ENCODE results near the gene LILRA2.

GRCh38 chr19:54570316-54570715, 3.3 kb upstream of the LILRA2 start:
- TF ChIP-seq CTCF (conservative IDR thresholded peaks at IDR 0.05 in 1 of 2, IDR thresholded peaks at IDR 0.05 in 1 of 2; ENCODE audit: extremely low read depth in 1 of 2, insufficient read depth in 1 of 2, low read depth in 1 of 2, low read length in 2 of 2) (no peak), EZH2 (IDR thresholded peaks at IDR 0.05; ENCODE audit: borderline replicate concordance, low read length) (no peak)
